WERI-Rb-1 (cell line): ENCODE results near the gene STRIT1.

Source experiments
- DNase-seq: peaks from one replicate; pipeline ENCODE4 v3.0.0-alpha.2; 2020
- H3K27ac ChIP-seq: fragments of 250-450 bp; sonication (Bioruptor Pico); 2 replicates; pipeline ENCODE4 v1.5.1; 2020; ENCODE audit warnings: mild to moderate bottlenecking, moderate library complexity
- H3K27me3 ChIP-seq: fragments of 250-450 bp; sonication (Bioruptor Pico); 2 replicates; pipeline ENCODE4 v1.5.1; 2021; ENCODE audit warnings: mild to moderate bottlenecking, low read depth, moderate library complexity; ENCODE audit not compliant: insufficient read depth, severe bottlenecking
- H3K36me3 ChIP-seq: fragments of 250-450 bp; sonication (Bioruptor Pico); 2 replicates; pipeline ENCODE4 v1.5.1; 2020; ENCODE audit warnings: mild to moderate bottlenecking, moderate library complexity
- H3K4me3 ChIP-seq: 2 replicates; pipeline ENCODE4 v1.5.1; 2011; ENCODE audit warnings: low read depth, mild to moderate bottlenecking, control low read depth, low read length
- H3K9me3 ChIP-seq: fragments of 250-450 bp; sonication (Bioruptor Pico); 2 replicates; pipeline ENCODE4 v1.5.1; 2021; ENCODE audit warnings: mild to moderate bottlenecking, moderate library complexity; ENCODE audit not compliant: severe bottlenecking
- CTCF ChIP-seq: IDR thresholded peaks from 2 replicates; pipeline ENCODE4 v1.5.1; 2011; ENCODE audit warnings: low read depth, mild to moderate bottlenecking, control low read depth, inconsistent platforms, low read length

STRIT1 gene

DNA sequence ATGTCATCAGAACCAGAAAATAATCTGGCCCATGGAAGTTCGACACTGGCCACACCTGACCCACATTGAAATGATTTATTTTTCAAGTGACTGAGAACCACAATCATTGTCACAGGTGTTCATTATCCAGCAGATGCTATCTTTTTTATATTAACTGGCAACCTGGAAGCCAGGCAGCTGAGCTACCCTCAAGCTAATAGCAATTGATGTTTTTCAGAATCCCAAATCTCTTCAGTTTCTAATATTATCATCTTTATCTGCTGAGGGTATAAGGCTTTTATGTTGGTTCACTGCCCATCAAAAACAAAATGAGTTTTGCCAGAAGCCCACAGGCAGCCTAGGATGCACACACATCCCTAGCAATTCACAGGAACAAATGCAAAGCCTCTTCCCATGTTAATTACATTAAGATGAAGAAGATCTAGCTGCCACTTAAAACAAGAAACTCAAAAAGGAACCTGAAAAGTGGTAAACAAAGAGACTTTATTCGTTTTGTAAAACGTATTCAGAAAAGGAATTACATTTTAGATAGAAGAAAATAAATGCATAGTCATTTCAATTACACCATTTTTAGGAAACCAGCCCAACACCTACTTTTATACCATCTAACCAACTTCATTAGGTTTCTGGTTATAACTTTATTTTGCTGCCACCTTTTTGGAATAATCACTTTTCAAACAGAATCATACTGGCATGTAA, 40.9 kb upstream of the STRIT1 start:
- H3K9me3 ChIP-seq: no peaks in the 10 kb centered on the region
- H3K27me3 ChIP-seq: no peaks in the 10 kb centered on the region
- DNase-seq: no peak
- no peak overlapping the region for H3K4me3 ChIP-seq
- no peaks in the 10 kb centered on the region for H3K36me3 ChIP-seq
- no peak overlapping the region for H3K27ac ChIP-seq
- no peak for TF ChIP-seq CTCF

DNA sequence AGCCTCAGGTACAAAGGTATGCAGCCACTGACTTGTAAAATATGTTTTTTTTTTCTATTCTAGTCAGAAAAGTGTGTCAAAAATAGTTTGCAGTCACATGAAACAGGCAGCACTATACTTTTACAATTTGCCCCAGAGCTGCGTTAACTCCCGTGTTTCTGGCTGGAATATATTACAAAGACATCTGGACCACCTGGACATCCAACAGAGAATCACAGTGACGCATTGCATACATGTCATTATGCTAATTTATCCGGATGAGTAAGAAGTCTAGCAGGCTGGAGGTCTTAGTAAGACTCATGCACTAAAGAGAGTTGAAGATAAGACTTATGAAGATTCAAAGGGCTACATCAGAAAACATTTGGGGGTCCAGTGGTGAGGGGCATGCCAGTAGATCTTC, 39.2 kb upstream of the STRIT1 start:
- H3K4me3 ChIP-seq: no peak overlapping the region
- TF ChIP-seq CTCF: no peak

DNA sequence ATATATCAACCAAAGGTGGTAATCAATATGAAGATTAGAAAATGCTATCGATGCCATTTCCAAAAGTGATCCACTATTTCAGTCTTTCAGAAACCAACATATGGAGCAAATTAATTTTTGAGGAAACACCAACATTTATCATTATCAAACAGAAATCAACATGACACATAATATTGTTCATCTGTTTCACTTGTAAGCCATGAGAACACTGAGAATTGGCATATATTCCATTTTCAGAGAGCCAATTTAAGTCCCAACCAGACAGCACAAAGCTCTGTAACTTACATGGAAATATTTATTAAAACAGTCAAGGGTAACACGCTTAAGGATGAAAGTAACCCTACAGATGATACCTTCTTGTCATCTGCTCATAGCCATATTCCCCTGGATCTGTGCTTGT, 37.6 kb upstream of the STRIT1 start:
- DNase-seq: no peak
- TF ChIP-seq CTCF: no peak
- Histone ChIP-seq H3K4me3 (no peak overlapping the region), H3K27ac (no peak overlapping the region), H3K36me3 (no peaks in the 10 kb centered on the region), H3K27me3 (no peaks in the 10 kb centered on the region), H3K9me3 (no peaks in the 10 kb centered on the region)

More for the DNA sequence above, 39.2 kb upstream of the STRIT1 start:
- H3K27me3 ChIP-seq: no peaks in the 10 kb centered on the region
- DNase-seq: no peak
- no peaks in the 10 kb centered on the region for H3K9me3 ChIP-seq
- H3K27ac ChIP-seq: no peak overlapping the region
- H3K36me3 ChIP-seq: no peaks in the 10 kb centered on the region

DNA sequence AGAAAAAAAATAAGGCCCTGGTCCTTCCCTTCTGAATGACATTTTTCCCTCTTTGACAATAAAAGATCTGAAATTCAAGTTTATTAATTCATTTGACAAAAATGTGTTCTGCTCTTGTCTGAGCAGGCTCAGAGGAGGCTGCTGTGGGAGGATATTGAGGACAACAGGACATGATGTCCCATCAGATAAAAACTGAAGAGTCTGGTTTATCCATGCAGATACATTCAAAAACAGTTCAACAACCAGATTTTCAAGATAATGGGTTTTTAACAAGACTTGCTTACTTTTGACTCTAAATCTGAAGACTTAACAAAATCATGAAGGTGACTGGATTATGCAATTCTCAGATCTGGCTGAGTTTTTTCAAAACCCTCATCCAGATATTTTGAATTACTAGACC, 36.9 kb upstream of the STRIT1 start:
- Histone ChIP-seq H3K27me3 (no peaks in the 10 kb centered on the region), H3K27ac (no peak overlapping the region), H3K36me3 (no peaks in the 10 kb centered on the region), H3K9me3 (no peaks in the 10 kb centered on the region), H3K4me3 (no peak overlapping the region)
- no peak for TF ChIP-seq CTCF
- no peak for DNase-seq

DNA sequence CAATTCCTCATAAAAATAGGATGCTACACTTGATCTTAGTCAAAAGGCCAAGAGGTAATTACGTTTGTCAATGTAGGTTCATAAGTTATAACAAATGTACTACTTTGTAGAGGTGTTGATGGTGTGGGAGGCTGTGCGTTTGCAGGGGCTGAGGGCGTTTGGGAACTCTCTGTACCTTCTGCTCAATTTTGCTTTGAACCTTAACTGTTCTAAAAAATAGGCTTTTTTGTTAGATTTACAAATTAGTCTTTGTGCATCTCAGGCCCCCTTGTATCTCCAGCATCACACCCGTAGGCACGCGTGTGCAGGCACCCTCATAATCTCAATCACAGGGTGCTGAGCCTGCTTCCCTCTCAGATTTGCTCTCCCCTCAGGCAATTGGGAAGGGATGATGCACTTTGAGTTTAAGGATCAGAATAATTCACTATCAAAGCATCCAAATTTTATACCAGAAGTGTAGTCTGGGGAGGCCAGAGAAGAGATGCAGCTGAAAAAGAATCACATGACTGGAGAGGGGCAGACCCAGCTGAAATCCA, 36.1 kb upstream of the STRIT1 start:
- no peak overlapping the region for H3K27ac ChIP-seq
- no peaks in the 10 kb centered on the region for H3K27me3 ChIP-seq
- no peaks in the 10 kb centered on the region for H3K36me3 ChIP-seq
- DNase-seq: no peak
- H3K9me3 ChIP-seq: no peaks in the 10 kb centered on the region
- no peak for TF ChIP-seq CTCF
- H3K4me3 ChIP-seq: no peak overlapping the region

DNA sequence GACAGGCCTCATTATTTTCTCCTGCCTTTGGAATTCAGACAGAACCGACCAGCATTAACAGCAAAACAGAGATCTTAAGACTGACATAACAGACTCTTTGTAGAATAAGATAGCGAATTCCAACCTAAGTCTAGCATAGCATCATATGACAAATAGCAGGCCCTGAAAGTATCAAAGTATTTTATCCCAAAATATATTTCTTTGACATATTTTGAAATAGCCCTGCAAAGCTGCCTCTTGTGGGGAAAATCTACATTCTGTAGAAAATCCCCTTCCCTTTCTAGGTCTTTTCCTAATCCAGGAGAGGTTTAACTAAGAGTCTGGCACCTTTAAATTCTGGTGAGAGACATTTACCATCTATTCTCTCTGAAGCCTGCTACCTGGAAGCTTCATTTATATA, 34.4 kb upstream of the STRIT1 start:
- Histone ChIP-seq H3K9me3 (no peaks in the 10 kb centered on the region), H3K4me3 (no peak overlapping the region), H3K27ac (no peak overlapping the region), H3K27me3 (no peaks in the 10 kb centered on the region), H3K36me3 (no peaks in the 10 kb centered on the region)
- no peak for DNase-seq
- TF ChIP-seq CTCF: no peak
